Uterus (tissue), 2 donors: Measurements from ENCODE around the gene ARVCF.

Experiments
- CTCF ChIP-seq, 4 experiments: fragments of 200-600 bp in 2 of 4; fragments of 450-650 bp in 2 of 4; sonication (generic) in 2 of 4; IDR thresholded peaks; one replicate each; pipeline ENCODE4 v1.5.1; 2016 to 2019; ENCODE audit warnings: antibody characterized with exemption in 4 of 4, mild to moderate bottlenecking in 2 of 4, moderate library complexity in 1 of 4
- POLR2A ChIP-seq, 2 donors: fragments of 450-650 bp; IDR thresholded peaks; one replicate each; pipeline ENCODE4 v1.6.1; 2016; ENCODE audit warnings: antibody characterized with exemption in 2 of 2, mild to moderate bottlenecking in 1 of 2, moderate library complexity in 1 of 2

GRCh38 chr22:20019661-20020532, 3.3 kb upstream of the ARVCF start:
- TF ChIP-seq CTCF (IDR thresholded peaks at IDR 0.05), result no peak
- TF ChIP-seq POLR2A (IDR thresholded peaks at IDR 0.05), result no peak
